Vagina (tissue), 2 donors: ENCODE results near the gene RBBP8NL.

Source experiments
- CTCF ChIP-seq, 3 experiments: fragments of 450-650 bp in 2 of 3; fragments of 200-600 bp in 1 of 3; sonication (generic) in 1 of 3; IDR thresholded peaks; one replicate each; pipeline ENCODE4 v1.5.1; 2017 to 2019; ENCODE audit warnings: antibody characterized with exemption in 3 of 3, mild to moderate bottlenecking in 2 of 3, moderate library complexity in 2 of 3
- POLR2A ChIP-seq, 2 donors: fragments of 450-650 bp; IDR thresholded peaks; one replicate each; pipeline ENCODE4 v1.6.1; 2017; ENCODE audit warnings: antibody characterized with exemption in 2 of 2, mild to moderate bottlenecking in 2 of 2, moderate library complexity in 2 of 2
- POLR2AphosphoS5 ChIP-seq, 2 donors: sonication (generic); formaldehyde crosslinking; IDR thresholded peaks; one replicate each; pipeline ENCODE4 v1.9.0; 2017; ENCODE audit warnings: antibody characterized with exemption in 2 of 2, mild to moderate bottlenecking in 2 of 2, low read depth in 1 of 2; ENCODE audit not compliant: insufficient read depth in 1 of 2

GRCh38 chr20:62448788-62449187 lies 21.4 kb upstream of the RBBP8NL start:
- TF ChIP-seq CTCF (IDR thresholded peaks at IDR 0.05): no peak
- no peak for TF ChIP-seq POLR2A (IDR thresholded peaks at IDR 0.05)
- TF ChIP-seq POLR2AphosphoS5 (IDR thresholded peaks at IDR 0.05; ENCODE audit: insufficient read depth in 1 of 2, low read depth in 1 of 2): no peak
